H9 (cell line): ENCODE results near the gene C7orf25. TPM values are rescaled to one million over a fixed set of nuclear protein-coding genes. Genes with fewer than 3 reads are reported as not detected.

ENCODE experiments used
- DNase-seq: peaks from one replicate; pipeline ENCODE4 v3.0.0-alpha.2; 2017
- H2AFZ ChIP-seq: one replicate; pipeline ENCODE4 v1.6.1; 2013; ENCODE audit warnings: mild to moderate bottlenecking, low read length, control low read depth, moderate library complexity
- H2AK5ac ChIP-seq: 2 replicates; pipeline ENCODE4 v1.6.1; 2013; ENCODE audit warnings: low read length, control low read depth, mixed read lengths; ENCODE audit not compliant: insufficient read length
- H2BK120ac ChIP-seq: one replicate; pipeline ENCODE4 v1.6.1; 2013; ENCODE audit warnings: low read depth, mild to moderate bottlenecking, low read length, control low read depth, inconsistent platforms; ENCODE audit not compliant: poor library complexity, severe bottlenecking
- H2BK12ac ChIP-seq: 2 replicates; pipeline ENCODE4 v1.6.1; 2013; ENCODE audit warnings: low read length, control low read depth, mixed read lengths, low read depth; ENCODE audit not compliant: insufficient read length
- H2BK15ac ChIP-seq: 2 replicates; pipeline ENCODE4 v1.6.1; 2013; ENCODE audit warnings: low read depth, low read length, control low read depth
- H2BK20ac ChIP-seq: one replicate; pipeline ENCODE4 v1.6.1; 2013; ENCODE audit warnings: low read depth, mild to moderate bottlenecking, low read length, control low read depth, inconsistent platforms; ENCODE audit not compliant: poor library complexity, severe bottlenecking
- H2BK5ac ChIP-seq: 2 replicates; pipeline ENCODE4 v1.6.1; 2013; ENCODE audit warnings: low read length, control low read depth, mixed read lengths; ENCODE audit not compliant: insufficient read length
- H3K14ac ChIP-seq: 2 replicates; pipeline ENCODE4 v1.6.1; 2013; ENCODE audit warnings: low read length, control low read depth; ENCODE audit not compliant: insufficient read depth
- H3K18ac ChIP-seq: 2 replicates; pipeline ENCODE4 v1.6.1; 2013; ENCODE audit warnings: low read depth, mild to moderate bottlenecking, mixed read lengths, low read length, control low read depth; ENCODE audit not compliant: insufficient read length
- H3K23ac ChIP-seq: 2 replicates; pipeline ENCODE4 v1.6.1; 2013; ENCODE audit warnings: low read length, control low read depth, mixed read lengths, low read depth; ENCODE audit not compliant: insufficient read length
- H3K23me2 ChIP-seq: 2 replicates; pipeline ENCODE4 v1.6.1; 2013; ENCODE audit warnings: low read depth, mild to moderate bottlenecking, mixed read lengths, low read length, control low read depth; ENCODE audit not compliant: insufficient read length, poor library complexity, severe bottlenecking
- H3K27ac ChIP-seq: 2 replicates; pipeline ENCODE4 v1.5.1; 2013; ENCODE audit warnings: low read length, control low read depth, mixed read lengths, low read depth; ENCODE audit not compliant: insufficient read length
- H3K27me3 ChIP-seq: 2 replicates; pipeline ENCODE4 v1.6.1; 2013; ENCODE audit warnings: low read length, control low read depth, inconsistent platforms; ENCODE audit not compliant: insufficient read depth
- H3K4ac ChIP-seq: 2 replicates; pipeline ENCODE4 v1.6.1; 2013; ENCODE audit warnings: low read depth, mild to moderate bottlenecking, control low read depth, inconsistent platforms, low read length, moderate library complexity
- H3K4me1 ChIP-seq: 2 replicates; pipeline ENCODE4 v1.6.1; 2013; ENCODE audit warnings: low read length, control low read depth, inconsistent platforms; ENCODE audit not compliant: insufficient read depth
- H3K4me2 ChIP-seq: 2 replicates; pipeline ENCODE4 v1.6.1; 2013; ENCODE audit warnings: low read length, control low read depth, mixed read lengths; ENCODE audit not compliant: insufficient read length, insufficient read depth
- H3K56ac ChIP-seq: 2 replicates; pipeline ENCODE4 v1.6.1; 2013; ENCODE audit warnings: low read depth, mild to moderate bottlenecking, mixed read lengths, low read length, control low read depth; ENCODE audit not compliant: insufficient read length
- H3K79me1 ChIP-seq: 2 replicates; pipeline ENCODE4 v1.6.1; 2013; ENCODE audit warnings: low read depth, mild to moderate bottlenecking, moderate library complexity, low read length, control low read depth, inconsistent platforms; ENCODE audit not compliant: insufficient read depth, poor library complexity, severe bottlenecking
- H3K79me2 ChIP-seq: 2 replicates; pipeline ENCODE4 v1.6.1; 2013; ENCODE audit warnings: low read length, control low read depth, inconsistent platforms; ENCODE audit not compliant: insufficient read depth
- H3K9ac ChIP-seq: 2 replicates; pipeline ENCODE4 v1.6.1; 2013; ENCODE audit warnings: low read length, control low read depth, mixed read lengths; ENCODE audit not compliant: insufficient read length; ENCODE audit errors: extremely low read depth
- H3K9me3 ChIP-seq: one replicate; pipeline ENCODE4 v1.6.1; 2013; ENCODE audit warnings: low read depth, low read length, inconsistent platforms; ENCODE audit not compliant: control insufficient read depth
- H3T11ph ChIP-seq: one replicate; pipeline ENCODE4 v1.6.1; 2013; ENCODE audit warnings: mild to moderate bottlenecking, low read length, control low read depth, inconsistent platforms
- H4K20me1 ChIP-seq: one replicate; pipeline ENCODE4 v1.6.1; 2013; ENCODE audit not compliant: control insufficient read depth, insufficient read length, insufficient read depth
- H4K5ac ChIP-seq: 2 replicates; pipeline ENCODE4 v1.6.1; 2013; ENCODE audit warnings: low read depth, mild to moderate bottlenecking, mixed read lengths, low read length, control low read depth; ENCODE audit not compliant: insufficient read length
- H4K8ac ChIP-seq: replicated peaks from 2 replicates; pipeline ENCODE4 v1.6.1; 2013; ENCODE audit warnings: low read length, control low read depth, mixed read lengths, low read depth; ENCODE audit not compliant: insufficient read length
- H4K91ac ChIP-seq: 2 replicates; pipeline ENCODE4 v1.6.1; 2013; ENCODE audit warnings: low read depth, mild to moderate bottlenecking, moderate library complexity, mixed read lengths, low read length, control low read depth; ENCODE audit not compliant: insufficient read length
- H3K27ac Mint-ChIP-seq, 3 experiments: 2 replicates in 2 of 3; 3 replicates in 1 of 3; pipeline ENCODE4 v1.8.0; 2020 to 2021; ENCODE audit warnings: mixed read lengths in 3 of 3, mild to moderate bottlenecking in 1 of 3, moderate library complexity in 1 of 3
- H3K27me3 Mint-ChIP-seq: 2 replicates; pipeline ENCODE4 v1.8.0; 2021; ENCODE audit warnings: low read depth, mild to moderate bottlenecking, moderate library complexity, mixed read lengths
- H3K36me3 Mint-ChIP-seq, 3 experiments: 2 replicates in 2 of 3; 3 replicates in 1 of 3; pipeline ENCODE4 v1.8.0; 2020 to 2021; ENCODE audit warnings: low read depth in 3 of 3, mixed read lengths in 3 of 3; ENCODE audit not compliant: insufficient read depth in 1 of 3
- H3K4me1 Mint-ChIP-seq, 2 experiments: 2 replicates each; pipeline ENCODE4 v1.8.0; 2020; ENCODE audit warnings: mixed read lengths in 2 of 2
- H3K4me3 Mint-ChIP-seq, 2 experiments: 2 replicates in 1 of 2; 3 replicates in 1 of 2; pipeline ENCODE4 v1.8.0; 2020 to 2021; ENCODE audit warnings: mild to moderate bottlenecking in 2 of 2, mixed read lengths in 2 of 2, moderate library complexity in 1 of 2
- H3K9me3 Mint-ChIP-seq, 2 experiments: 2 replicates in 1 of 2; 3 replicates in 1 of 2; pipeline ENCODE4 v1.8.0; 2020; ENCODE audit warnings: mild to moderate bottlenecking in 2 of 2, mixed read lengths in 2 of 2, moderate library complexity in 1 of 2
- CTCF ChIP-seq: fragments of 200-600 bp; sonication (generic); conservative IDR thresholded peaks from 3 replicates; pipeline ENCODE4 v1.8.0; 2021; ENCODE audit warnings: antibody characterized with exemption, mild to moderate bottlenecking
- WGBS: extraction: QIAGEN DNeasy Blood & Tissue Kit; methylation state at CpG from one replicate; pipeline ENCODE4 v1.1.7; 2013; ENCODE audit warnings: missing lambda C conversion rate, low lambda C conversion rate, mixed read lengths; ENCODE audit not compliant: insufficient read length; ENCODE audit errors: extremely low coverage; 5-methylcytosine and 5-hydroxymethylcytosine counted together
- total RNA-seq: library from RNA; stranded (reverse); gene quantifications from 2 replicates; pipeline ENCODE4 v1.2.1, GENCODE V29; 2021

C7orf25 gene
- total RNA-seq, 1 experiment from 2014 or later: 3.8 TPM

GRCh38 chr7:42910306-42910705 is 1.6 kb downstream of the C7orf25 start:
- H3K27ac Mint-ChIP-seq: no peak overlapping the region
- no CpG with 5 or more reads among the region's 2 CpGs for WGBS

More at GRCh38 chr7:42910306-42910705, 1.6 kb downstream of the C7orf25 start:
- Histone ChIP-seq H4K5ac (no peak overlapping the region), H3K4me2 (peak overlapping the region; percentile 95), H3T11ph (no peak overlapping the region), H4K8ac (no peak overlapping the region), H3K23me2 (peaks cover 9% of the 10 kb centered on the region), H2BK20ac (no peak overlapping the region), H2BK12ac (no peak overlapping the region), H2AK5ac (no peak overlapping the region), H2BK15ac (no peak overlapping the region), H3K4ac (no peak overlapping the region), H3K79me2 (peaks cover 3% of the 10 kb centered on the region; the same call in 1 of the 2 replicates), H3K56ac (no peak overlapping the region), H4K91ac (no peak overlapping the region), H3K27ac (no peak overlapping the region), H3K79me1 (no peaks in the 10 kb centered on the region), H3K23ac (no peak overlapping the region), H2BK120ac (no peak overlapping the region), H3K18ac (no peak overlapping the region), H2BK5ac (no peak overlapping the region), H4K20me1 (no peaks in the 10 kb centered on the region), H2AFZ (no peak overlapping the region), H3K14ac (no peak overlapping the region), H3K9me3 (no peaks in the 10 kb centered on the region), H3K27me3 (no peaks in the 10 kb centered on the region), H3K9ac (no peak overlapping the region), H3K4me1 (peaks cover 12% of the 10 kb centered on the region)
- Mint-ChIP-seq H3K36me3 (peaks cover 2 to 26% (median 24%) of the 10 kb centered on the region in 3 experiments; a peak in 6 of 7 replicates), H3K27me3 (no peaks in the 10 kb centered on the region), H3K4me3 (peak overlapping the region; percentile 90 to 92; a peak in 4 of 5 replicates), H3K9me3 (no peaks in the 10 kb centered on the region; a peak in 1 of 5 replicates), H3K4me1 (peaks cover 36 to 41% of the 10 kb centered on the region in 2 experiments)
- no peak for DNase-seq
- no peak for TF ChIP-seq CTCF
